Anterior cingulate cortex (tissue), 58 donors: ENCODE results near the gene CHAC1.

Experiments used
- DNase-seq, 58 donors: peaks; one replicate each; lab custom pipeline; 2025; lab: John Stamatoyannopoulos, UW

The CHAC1 gene

GRCh38 chr15:40978141-40978540 is 24.9 kb downstream of the CHAC1 start:
- no peak for DNase-seq

GRCh38 chr15:40978562-40978961 is 25.3 kb downstream of the CHAC1 start:
- no peak for DNase-seq

- DNase-seq = no peak
These were observed 27.9 kb downstream of the CHAC1 start for GRCh38 chr15:40981186-40981585.

GRCh38 chr15:40982855-40983254 is 29.6 kb downstream of the CHAC1 start:
- no peak for DNase-seq

DNA sequence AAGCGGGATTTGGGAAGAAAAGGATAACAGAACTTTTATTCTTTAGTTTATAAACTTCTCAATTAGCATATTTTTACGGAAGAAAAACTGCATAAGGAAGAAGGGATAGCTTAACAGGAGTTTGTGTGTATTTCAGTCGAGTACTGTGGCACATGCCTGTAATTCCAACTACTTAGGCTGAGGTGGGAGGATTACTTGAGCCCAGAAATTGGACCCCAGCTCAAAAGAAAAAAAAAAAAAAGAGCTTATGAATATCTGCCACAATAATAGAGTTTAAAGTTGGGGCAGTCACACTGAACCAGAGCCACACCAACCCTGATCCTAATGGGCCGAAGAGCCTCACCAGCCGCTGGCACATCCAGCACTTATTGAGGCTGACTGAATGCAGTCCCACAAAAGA is 31.1 kb downstream of the CHAC1 start:
- no peak for DNase-seq

DNA sequence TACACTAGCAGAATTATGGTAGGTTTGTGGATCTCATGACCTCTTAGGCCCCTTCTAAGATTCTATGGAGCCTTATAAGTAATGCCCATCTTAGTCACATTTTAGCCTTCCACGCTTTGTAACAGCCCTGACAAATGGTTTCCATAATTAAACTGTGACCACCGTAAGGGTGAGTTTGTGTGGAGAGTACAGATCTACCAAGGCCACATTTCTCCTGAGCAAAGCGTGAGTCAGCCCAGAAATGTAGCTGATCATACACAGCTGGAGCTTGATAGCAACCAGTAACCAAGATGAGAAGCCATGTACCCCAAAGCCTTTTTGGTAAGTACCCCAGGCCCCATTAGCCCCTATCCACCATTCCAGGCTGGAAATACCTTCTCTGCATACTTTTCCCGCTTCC is 31.7 kb downstream of the CHAC1 start:
- no peak for DNase-seq

DNA sequence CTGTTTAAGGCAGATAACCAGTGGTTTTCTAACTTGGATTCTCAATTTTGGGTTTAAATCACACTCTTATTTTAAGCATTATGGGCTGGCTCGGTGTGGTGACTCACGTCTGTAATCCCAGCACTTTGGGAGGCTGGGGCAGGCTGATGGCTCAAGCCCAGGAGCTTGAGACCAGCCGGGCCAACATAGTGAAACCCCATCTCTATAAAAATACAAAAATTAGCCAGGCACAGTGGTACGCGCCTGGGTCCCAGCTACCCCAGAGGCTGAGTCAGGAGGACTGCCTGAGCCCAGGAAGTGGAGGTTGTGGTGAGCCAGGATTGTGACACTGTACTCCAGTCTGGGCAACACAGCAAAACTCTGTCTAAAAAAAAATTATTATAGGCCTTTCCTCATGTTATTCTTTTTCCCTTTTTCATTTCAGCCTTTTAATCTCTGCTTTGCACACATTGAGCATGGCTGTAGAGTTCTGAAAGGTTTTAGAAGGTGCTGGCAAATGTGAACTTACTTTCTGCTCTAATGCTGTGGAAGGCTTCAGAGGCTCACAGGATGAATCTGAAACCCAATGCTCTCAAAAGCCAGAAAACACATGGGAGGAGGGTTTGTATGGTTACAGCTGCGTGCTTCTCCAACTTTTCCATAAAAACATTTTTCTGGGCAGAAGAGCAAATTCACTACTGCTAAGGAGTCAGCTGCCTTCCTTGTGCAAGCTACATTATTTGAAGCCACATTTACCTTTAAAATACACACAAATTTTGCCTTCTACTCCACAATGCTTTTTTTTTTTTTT is 32.5 kb downstream of the CHAC1 start:
- DNase-seq = no peak

GRCh38 chr15:40986820-40987219 is 33.5 kb downstream of the CHAC1 start:
- no peak for DNase-seq

DNA sequence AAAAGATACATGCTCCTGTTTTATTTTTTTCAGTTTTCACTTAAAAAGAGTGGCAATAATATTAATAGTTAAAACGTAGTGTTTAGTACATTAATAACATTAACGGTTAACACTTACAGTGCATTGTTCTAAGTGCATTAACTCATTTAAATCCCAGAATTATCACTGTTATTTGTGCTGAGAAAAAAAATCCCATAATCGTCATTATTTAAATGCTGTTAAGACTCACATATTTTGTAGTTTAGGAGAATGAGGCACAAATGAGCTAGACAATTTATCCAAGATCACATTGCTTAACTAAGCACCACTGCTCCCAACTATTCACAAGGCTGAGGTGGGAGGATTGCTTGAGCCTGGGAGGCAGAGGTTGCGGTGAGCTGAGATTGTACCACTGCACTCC is 34.9 kb downstream of the CHAC1 start:
- DNase-seq = no peak

DNA sequence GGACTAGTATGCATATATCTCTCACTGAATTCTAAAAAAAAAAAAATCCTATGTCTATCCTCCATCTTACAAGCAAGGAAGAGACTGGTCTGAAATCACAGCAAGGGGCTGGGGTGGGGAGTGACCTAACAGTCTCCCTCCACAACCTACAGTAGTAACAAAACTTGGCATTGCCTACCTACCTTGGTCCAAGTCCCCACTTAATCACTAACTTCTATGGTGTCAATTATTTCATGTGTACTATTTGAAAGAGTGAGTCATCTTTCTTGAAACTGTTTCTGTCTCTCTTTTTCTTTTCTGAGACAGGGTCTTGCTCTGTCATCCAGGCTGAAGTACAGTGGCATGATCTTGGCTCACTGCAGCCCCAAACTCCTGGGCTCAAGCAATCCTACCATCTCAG is 36.8 kb downstream of the CHAC1 start:
- DNase-seq = no peak

GRCh38 chr15:40990789-40991188 is 37.5 kb downstream of the CHAC1 start:
- DNase-seq = no peak

GRCh38 chr15:40991355-40991754 is 38.1 kb downstream of the CHAC1 start:
- no peak for DNase-seq

- DNase-seq = no peak
These were observed 39.0 kb downstream of the CHAC1 start for GRCh38 chr15:40992241-40992741.

GRCh38 chr15:40992825-40993224 is 39.6 kb downstream of the CHAC1 start:
- DNase-seq = no peak

DNA sequence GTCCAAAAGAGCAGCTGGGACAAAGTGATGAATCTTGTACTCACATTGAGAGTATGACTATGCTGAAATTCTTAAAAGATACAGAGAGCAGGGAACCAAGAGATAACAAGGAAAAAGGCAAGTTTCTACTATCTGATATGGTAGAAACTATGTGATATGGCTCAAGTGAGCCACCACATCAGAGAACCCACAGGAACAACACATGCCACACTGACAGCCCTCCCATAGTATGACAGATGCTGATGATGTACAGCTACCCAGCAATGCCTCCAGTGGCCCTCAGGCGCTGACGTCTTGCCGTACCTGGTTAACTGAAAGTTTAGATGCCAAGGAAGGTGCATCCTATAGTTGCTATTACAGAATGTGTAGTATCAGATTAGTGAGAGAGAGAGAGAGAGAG is 42.4 kb downstream of the CHAC1 start:
- DNase-seq = no peak

- no peak for DNase-seq
These were observed 45.9 kb downstream of the CHAC1 start for GRCh38 chr15:40999190-40999589.

DNA sequence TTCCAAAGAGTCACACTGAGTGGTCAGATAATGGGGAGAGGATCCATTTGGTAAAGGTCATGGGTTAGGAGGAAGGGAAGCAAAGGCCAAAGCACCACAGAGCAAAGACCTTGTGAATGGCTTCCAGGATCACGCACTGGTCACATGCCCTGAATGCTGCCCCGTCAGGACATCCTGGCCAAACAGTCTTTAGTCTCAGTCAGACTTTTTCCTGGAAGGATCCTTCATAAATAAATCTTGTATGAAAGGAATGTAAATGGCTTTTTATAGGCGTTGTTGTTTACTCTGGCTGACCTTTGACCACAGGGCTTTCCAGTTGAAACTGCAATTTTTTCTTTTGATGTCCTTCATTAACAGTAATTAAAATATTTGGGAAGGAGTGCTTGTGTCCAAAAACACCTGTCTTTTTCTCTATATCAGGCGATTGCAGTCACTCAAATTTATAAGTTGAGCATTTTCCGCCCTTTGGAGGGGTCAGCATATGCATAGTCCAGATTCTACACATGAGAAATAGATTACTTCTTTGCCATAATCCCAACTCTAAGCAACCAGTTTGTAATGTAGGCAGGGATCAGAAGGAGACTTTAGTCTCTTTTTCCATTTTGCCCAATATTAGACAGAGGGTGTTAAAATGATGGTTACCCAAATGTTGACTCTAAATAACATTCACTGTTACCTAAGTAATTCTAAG is 48.4 kb downstream of the CHAC1 start:
- DNase-seq = no peak

- no peak for DNase-seq
These were observed 51.2 kb downstream of the CHAC1 start for GRCh38 chr15:41004490-41004889.
